ENCODE measurements around the gene TATDN2.

The TATDN2 gene

DNA sequence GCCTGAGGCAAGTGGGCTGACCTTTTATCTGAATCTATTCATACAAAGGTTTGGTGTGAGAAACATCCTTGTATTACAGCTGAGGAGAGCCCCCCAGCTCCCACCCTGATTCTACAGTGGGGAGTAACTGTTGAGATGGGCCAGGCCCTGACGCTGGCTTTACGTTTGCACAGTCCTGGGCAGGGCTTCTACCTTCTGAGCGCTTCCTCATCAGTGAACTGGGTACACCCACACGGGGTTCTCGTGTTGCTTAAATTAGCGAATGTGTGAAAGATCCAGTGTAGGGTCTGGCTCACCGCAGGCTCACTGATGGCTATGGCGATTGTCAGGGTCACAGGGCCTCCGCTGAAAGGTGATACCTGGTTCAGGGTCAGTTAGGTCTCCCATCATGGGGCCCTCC, 51.8 kb downstream of the TATDN2 start:
- H3K9me3 ChIP-seq (ENCODE audit: control insufficient read depth in 1 of 2, low read length in 2 of 2) = no peaks in the 10 kb centered on the region
- no peaks in the 10 kb centered on the region for H3K27me3 ChIP-seq (ENCODE audit: control insufficient read depth in 1 of 2, insufficient read depth in 2 of 2, low read length in 2 of 2)
- no peak overlapping the region for H3K4me3 ChIP-seq (ENCODE audit: low read depth in 1 of 2, low read length in 2 of 2)
- peaks cover 40 to 65% of the 10 kb centered on the region in 2 donors for H3K36me3 ChIP-seq (ENCODE audit: control insufficient read depth in 1 of 2, insufficient read depth in 2 of 2, low read length in 2 of 2)
- no peak overlapping the region for H3K9ac ChIP-seq (ENCODE audit: low read depth in 1 of 2, low read length in 2 of 2)
- H3K4me1 ChIP-seq (ENCODE audit: control insufficient read depth in 1 of 2, insufficient read depth in 2 of 2, low read length in 2 of 2) = peaks cover 0 to 2% of the 10 kb centered on the region in 2 donors
- H3K27ac ChIP-seq (ENCODE audit: low read depth, low read length) = no peak overlapping the region

DNA sequence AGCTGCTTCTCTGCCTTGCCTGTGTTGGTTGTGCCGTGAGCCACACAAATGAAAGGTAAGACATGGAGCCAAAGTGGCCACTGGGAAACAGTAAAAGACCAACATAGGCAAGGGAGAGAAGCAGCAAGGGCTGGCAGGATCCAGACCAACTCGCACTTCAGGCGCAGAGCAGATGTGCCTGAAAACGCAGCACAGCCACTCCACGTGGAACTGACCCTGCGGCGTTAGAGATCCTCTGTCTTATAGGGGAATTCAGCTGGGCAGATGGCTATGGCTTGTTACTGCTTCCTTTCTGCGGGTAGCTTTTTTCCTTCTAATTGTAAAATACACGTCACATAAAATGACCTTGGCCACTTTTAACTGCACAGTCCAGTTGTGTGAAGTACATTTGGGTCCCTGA, 54.8 kb downstream of the TATDN2 start:
- H3K4me3 ChIP-seq (ENCODE audit: low read depth in 1 of 2, low read length in 2 of 2) = no peak overlapping the region
- no peak overlapping the region for H3K27ac ChIP-seq (ENCODE audit: low read depth, low read length)
- peaks cover 0 to 2% of the 10 kb centered on the region in 2 donors for H3K4me1 ChIP-seq (ENCODE audit: control insufficient read depth in 1 of 2, insufficient read depth in 2 of 2, low read length in 2 of 2)
- H3K36me3 ChIP-seq (ENCODE audit: control insufficient read depth in 1 of 2, insufficient read depth in 2 of 2, low read length in 2 of 2) = peaks cover 53 to 87% of the 10 kb centered on the region in 2 donors
- H3K9ac ChIP-seq (ENCODE audit: low read depth in 1 of 2, low read length in 2 of 2) = no peak overlapping the region
- H3K27me3 ChIP-seq (ENCODE audit: control insufficient read depth in 1 of 2, insufficient read depth in 2 of 2, low read length in 2 of 2) = no peaks in the 10 kb centered on the region
- H3K9me3 ChIP-seq (ENCODE audit: control insufficient read depth in 1 of 2, low read length in 2 of 2) = no peaks in the 10 kb centered on the region

DNA sequence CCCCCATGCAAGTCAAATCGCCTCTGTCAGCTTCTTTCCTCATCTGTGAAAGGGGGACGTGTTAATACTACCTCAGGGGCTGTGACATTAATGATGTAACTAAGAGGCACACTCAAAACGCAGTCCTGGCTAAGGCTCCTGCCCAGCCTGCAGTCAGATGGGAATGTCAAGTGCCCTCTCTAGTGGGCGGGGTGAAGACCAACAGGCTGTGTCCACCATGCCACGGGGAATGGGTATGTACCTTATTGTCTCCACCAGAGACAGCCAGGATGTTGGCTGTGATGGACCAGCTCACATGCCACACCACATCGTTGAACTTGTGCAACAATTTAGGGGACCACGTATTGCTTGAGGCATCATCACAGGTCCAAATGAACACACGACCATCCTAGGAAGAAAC, 55.5 kb downstream of the TATDN2 start:
- H3K9ac ChIP-seq (ENCODE audit: low read depth in 1 of 2, low read length in 2 of 2) = no peak overlapping the region
- no peaks in the 10 kb centered on the region for H3K27me3 ChIP-seq (ENCODE audit: control insufficient read depth in 1 of 2, insufficient read depth in 2 of 2, low read length in 2 of 2)
- H3K4me3 ChIP-seq (ENCODE audit: low read depth in 1 of 2, low read length in 2 of 2) = no peak overlapping the region
- no peak overlapping the region for H3K27ac ChIP-seq (ENCODE audit: low read depth, low read length)
- peaks cover 53 to 85% of the 10 kb centered on the region in 2 donors for H3K36me3 ChIP-seq (ENCODE audit: control insufficient read depth in 1 of 2, insufficient read depth in 2 of 2, low read length in 2 of 2)
- H3K4me1 ChIP-seq (ENCODE audit: control insufficient read depth in 1 of 2, insufficient read depth in 2 of 2, low read length in 2 of 2) = peaks cover 0 to 2% of the 10 kb centered on the region in 2 donors
- H3K9me3 ChIP-seq (ENCODE audit: control insufficient read depth in 1 of 2, low read length in 2 of 2) = no peaks in the 10 kb centered on the region

DNA sequence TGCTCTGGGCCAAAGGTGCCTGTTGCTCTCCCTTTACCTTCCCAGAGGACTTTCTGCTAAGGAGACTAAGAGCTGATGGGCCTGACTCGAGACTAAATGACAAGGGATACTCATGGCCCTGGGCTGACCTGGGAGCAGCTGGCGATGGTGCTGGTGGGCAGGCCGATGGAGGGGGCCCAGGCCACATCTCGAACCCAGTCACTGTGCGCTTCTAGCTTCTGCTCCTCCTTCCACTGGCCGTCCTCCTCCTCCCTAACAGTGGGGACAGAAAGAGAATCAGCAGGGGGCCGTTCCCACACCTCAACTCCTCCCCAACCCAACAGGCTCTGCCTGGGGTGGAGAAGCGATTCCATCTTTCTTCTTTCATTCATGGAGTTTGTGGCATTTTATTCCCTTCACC, 56.6 kb downstream of the TATDN2 start:
- Histone ChIP-seq H3K27ac (ENCODE audit: low read depth, low read length) (no peak overlapping the region), H3K27me3 (ENCODE audit: control insufficient read depth in 1 of 2, insufficient read depth in 2 of 2, low read length in 2 of 2) (no peaks in the 10 kb centered on the region), H3K9ac (ENCODE audit: low read depth in 1 of 2, low read length in 2 of 2) (no peak overlapping the region), H3K4me1 (ENCODE audit: control insufficient read depth in 1 of 2, insufficient read depth in 2 of 2, low read length in 2 of 2) (no peaks in the 10 kb centered on the region), H3K4me3 (ENCODE audit: low read depth in 1 of 2, low read length in 2 of 2) (no peak overlapping the region), H3K36me3 (ENCODE audit: control insufficient read depth in 1 of 2, insufficient read depth in 2 of 2, low read length in 2 of 2) (peaks cover 53 to 88% of the 10 kb centered on the region in 2 donors), H3K9me3 (ENCODE audit: control insufficient read depth in 1 of 2, low read length in 2 of 2) (no peaks in the 10 kb centered on the region)

DNA sequence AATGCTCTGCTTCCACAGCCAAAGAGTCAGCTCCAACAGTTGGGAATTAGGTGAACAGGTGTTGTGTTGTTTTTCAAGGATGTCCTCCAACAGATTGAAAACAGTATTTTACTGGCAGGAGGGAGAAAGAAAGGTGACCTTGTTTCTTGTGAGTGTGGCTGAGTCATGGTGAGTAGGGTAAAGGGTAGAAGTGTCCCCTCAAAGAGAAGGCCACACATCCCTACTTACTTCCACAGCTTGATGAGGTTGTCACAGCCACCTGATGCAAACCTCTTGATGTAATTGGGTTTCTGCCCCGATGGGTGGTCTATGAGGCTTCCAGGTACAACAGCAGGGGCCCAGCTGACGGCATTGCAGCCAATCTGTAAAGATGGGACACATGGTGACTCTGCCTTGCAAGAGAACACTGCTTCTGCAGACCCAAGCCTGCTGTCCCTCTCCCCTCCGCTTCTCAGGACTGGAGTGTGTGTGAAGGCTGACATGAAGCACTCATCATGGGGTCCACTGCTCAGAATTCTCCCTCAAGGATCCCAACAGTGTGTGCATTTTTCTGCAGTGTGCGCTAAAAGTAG, 57.2 kb downstream of the TATDN2 start:
- Histone ChIP-seq H3K4me1 (ENCODE audit: control insufficient read depth in 1 of 2, insufficient read depth in 2 of 2, low read length in 2 of 2) (no peaks in the 10 kb centered on the region), H3K9ac (ENCODE audit: low read depth in 1 of 2, low read length in 2 of 2) (no peak overlapping the region), H3K27ac (ENCODE audit: low read depth, low read length) (no peak overlapping the region), H3K4me3 (ENCODE audit: low read depth in 1 of 2, low read length in 2 of 2) (no peak overlapping the region), H3K27me3 (ENCODE audit: control insufficient read depth in 1 of 2, insufficient read depth in 2 of 2, low read length in 2 of 2) (no peaks in the 10 kb centered on the region), H3K36me3 (ENCODE audit: control insufficient read depth in 1 of 2, insufficient read depth in 2 of 2, low read length in 2 of 2) (peaks cover 50 to 85% of the 10 kb centered on the region in 2 donors), H3K9me3 (ENCODE audit: control insufficient read depth in 1 of 2, low read length in 2 of 2) (no peaks in the 10 kb centered on the region)

DNA sequence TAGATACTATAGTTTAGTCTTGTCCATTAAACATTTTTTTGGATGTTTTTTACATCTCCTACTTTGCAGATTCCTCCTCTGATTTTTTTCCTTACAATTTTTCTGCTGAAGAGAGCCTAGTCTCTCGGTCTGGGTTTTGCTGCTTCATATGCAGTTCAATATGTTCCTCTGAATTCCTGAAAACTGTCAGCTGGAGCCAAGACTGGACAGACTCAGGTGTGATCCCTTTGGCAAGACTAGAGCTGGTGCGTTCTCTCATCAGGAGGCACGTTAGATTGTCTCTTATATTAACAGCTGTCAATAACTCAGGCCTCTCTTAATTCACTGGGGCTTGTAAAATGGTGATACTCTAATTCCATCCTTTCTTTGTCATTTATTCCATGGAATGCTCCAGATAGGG, 57.9 kb downstream of the TATDN2 start:
- no peaks in the 10 kb centered on the region for H3K9me3 ChIP-seq (ENCODE audit: control insufficient read depth in 1 of 2, low read length in 2 of 2)
- no peaks in the 10 kb centered on the region for H3K4me1 ChIP-seq (ENCODE audit: control insufficient read depth in 1 of 2, insufficient read depth in 2 of 2, low read length in 2 of 2)
- no peaks in the 10 kb centered on the region for H3K27me3 ChIP-seq (ENCODE audit: control insufficient read depth in 1 of 2, insufficient read depth in 2 of 2, low read length in 2 of 2)
- H3K27ac ChIP-seq (ENCODE audit: low read depth, low read length) = no peak overlapping the region
- peaks cover 49 to 84% of the 10 kb centered on the region in 2 donors for H3K36me3 ChIP-seq (ENCODE audit: control insufficient read depth in 1 of 2, insufficient read depth in 2 of 2, low read length in 2 of 2)
- H3K9ac ChIP-seq (ENCODE audit: low read depth in 1 of 2, low read length in 2 of 2) = no peak overlapping the region
- H3K4me3 ChIP-seq (ENCODE audit: low read depth in 1 of 2, low read length in 2 of 2) = no peak overlapping the region

DNA sequence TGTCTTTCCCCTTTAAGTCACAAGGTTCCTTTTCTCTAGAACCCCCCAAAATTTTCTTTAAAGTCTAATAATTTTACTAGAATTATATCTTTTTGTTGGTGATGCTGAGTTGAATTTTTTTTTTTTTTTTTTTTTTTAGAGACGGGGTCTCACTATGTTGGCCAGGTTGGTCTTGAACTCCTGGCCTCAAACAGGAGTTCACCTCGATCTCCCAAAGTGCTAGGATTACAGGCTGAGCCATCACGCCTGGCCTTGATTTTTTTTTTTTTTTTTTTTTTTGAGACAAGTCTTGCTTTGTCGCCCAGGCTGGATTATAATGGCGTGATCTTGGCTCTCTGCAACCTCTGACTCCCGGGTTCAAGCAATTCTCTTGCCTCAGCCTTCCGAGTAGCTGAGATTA, 60.4 kb downstream of the TATDN2 start:
- Histone ChIP-seq H3K27ac (ENCODE audit: low read depth, low read length) (no peak overlapping the region), H3K9ac (ENCODE audit: low read depth in 1 of 2, low read length in 2 of 2) (no peak overlapping the region), H3K27me3 (ENCODE audit: control insufficient read depth in 1 of 2, insufficient read depth in 2 of 2, low read length in 2 of 2) (no peaks in the 10 kb centered on the region), H3K4me3 (ENCODE audit: low read depth in 1 of 2, low read length in 2 of 2) (no peak overlapping the region), H3K36me3 (ENCODE audit: control insufficient read depth in 1 of 2, insufficient read depth in 2 of 2, low read length in 2 of 2) (peaks cover 51 to 88% of the 10 kb centered on the region in 2 donors), H3K9me3 (ENCODE audit: control insufficient read depth in 1 of 2, low read length in 2 of 2) (no peaks in the 10 kb centered on the region), H3K4me1 (ENCODE audit: control insufficient read depth in 1 of 2, insufficient read depth in 2 of 2, low read length in 2 of 2) (no peaks in the 10 kb centered on the region)

DNA sequence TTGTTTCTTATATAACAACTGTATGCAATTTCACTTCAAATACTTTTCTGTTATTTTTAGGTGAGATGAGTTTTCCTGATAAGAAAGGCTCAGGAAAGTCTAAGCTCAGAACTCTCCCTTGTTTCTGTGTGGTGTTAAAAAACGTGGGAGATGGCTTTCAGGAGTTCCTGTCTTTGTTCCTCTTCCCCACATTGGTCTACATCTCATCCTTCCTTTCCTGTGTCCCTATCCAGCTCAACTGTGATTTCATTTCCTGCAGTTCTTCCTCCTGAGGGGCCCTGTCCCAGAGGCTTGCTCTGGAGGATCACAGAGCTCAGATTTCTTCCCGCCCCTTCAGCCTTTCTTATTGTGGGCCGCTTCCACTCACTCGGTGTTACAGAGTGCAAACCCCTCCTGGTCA, 61.5 kb downstream of the TATDN2 start:
- Histone ChIP-seq H3K4me1 (ENCODE audit: control insufficient read depth in 1 of 2, insufficient read depth in 2 of 2, low read length in 2 of 2) (no peaks in the 10 kb centered on the region), H3K4me3 (ENCODE audit: low read depth in 1 of 2, low read length in 2 of 2) (no peak overlapping the region), H3K27me3 (ENCODE audit: control insufficient read depth in 1 of 2, insufficient read depth in 2 of 2, low read length in 2 of 2) (no peaks in the 10 kb centered on the region), H3K9me3 (ENCODE audit: control insufficient read depth in 1 of 2, low read length in 2 of 2) (no peaks in the 10 kb centered on the region), H3K27ac (ENCODE audit: low read depth, low read length) (no peak overlapping the region), H3K36me3 (ENCODE audit: control insufficient read depth in 1 of 2, insufficient read depth in 2 of 2, low read length in 2 of 2) (peaks cover 49 to 88% of the 10 kb centered on the region in 2 donors), H3K9ac (ENCODE audit: low read depth in 1 of 2, low read length in 2 of 2) (no peak overlapping the region)

DNA sequence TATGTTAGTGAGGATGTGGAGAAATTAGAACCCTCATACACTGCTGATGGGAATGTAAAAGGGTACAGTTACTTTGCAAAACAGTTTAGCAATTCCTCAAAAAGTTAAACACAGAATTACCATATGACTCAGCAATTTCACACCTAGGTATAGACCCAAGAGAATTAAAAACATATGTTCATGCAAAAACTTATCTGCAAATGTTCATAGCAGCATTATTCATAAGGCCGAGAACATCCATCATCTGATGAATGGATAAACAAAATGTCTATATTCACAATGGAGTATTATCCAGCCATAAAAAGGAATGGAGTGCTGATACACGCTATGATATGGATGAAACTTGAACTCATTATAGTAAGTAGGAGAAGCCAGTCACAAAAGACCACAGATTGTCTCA, 62.3 kb downstream of the TATDN2 start:
- Histone ChIP-seq H3K9me3 (ENCODE audit: control insufficient read depth in 1 of 2, low read length in 2 of 2) (no peaks in the 10 kb centered on the region), H3K9ac (ENCODE audit: low read depth in 1 of 2, low read length in 2 of 2) (no peak overlapping the region), H3K36me3 (ENCODE audit: control insufficient read depth in 1 of 2, insufficient read depth in 2 of 2, low read length in 2 of 2) (peaks cover 46 to 87% of the 10 kb centered on the region in 2 donors), H3K27ac (ENCODE audit: low read depth, low read length) (no peak overlapping the region), H3K4me1 (ENCODE audit: control insufficient read depth in 1 of 2, insufficient read depth in 2 of 2, low read length in 2 of 2) (no peaks in the 10 kb centered on the region), H3K4me3 (ENCODE audit: low read depth in 1 of 2, low read length in 2 of 2) (no peak overlapping the region), H3K27me3 (ENCODE audit: control insufficient read depth in 1 of 2, insufficient read depth in 2 of 2, low read length in 2 of 2) (no peaks in the 10 kb centered on the region)

DNA sequence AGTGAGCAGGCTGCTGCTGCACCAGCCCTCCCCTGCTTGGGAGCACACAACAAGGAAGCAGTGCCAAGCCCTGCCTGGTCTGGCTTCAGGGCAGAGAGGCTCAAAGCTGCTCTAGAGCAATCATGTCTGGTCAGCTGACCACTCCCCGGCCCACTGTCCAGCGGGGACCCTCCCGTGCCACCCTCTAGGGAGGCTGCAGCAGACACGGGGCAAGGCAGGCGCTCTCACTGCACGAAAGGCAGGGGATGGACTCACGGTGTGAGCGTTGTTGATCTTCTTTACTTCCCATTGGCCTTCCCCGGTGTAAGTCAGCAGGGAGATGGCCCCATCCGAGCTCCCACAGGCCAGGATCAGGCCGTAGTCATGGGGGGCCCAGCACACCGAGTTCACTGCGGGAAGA, 63.5 kb downstream of the TATDN2 start:
- Histone ChIP-seq H3K9ac (ENCODE audit: low read depth in 1 of 2, low read length in 2 of 2) (no peak overlapping the region), H3K27me3 (ENCODE audit: control insufficient read depth in 1 of 2, insufficient read depth in 2 of 2, low read length in 2 of 2) (no peaks in the 10 kb centered on the region), H3K4me1 (ENCODE audit: control insufficient read depth in 1 of 2, insufficient read depth in 2 of 2, low read length in 2 of 2) (peaks cover 0 to 2% of the 10 kb centered on the region in 2 donors), H3K36me3 (ENCODE audit: control insufficient read depth in 1 of 2, insufficient read depth in 2 of 2, low read length in 2 of 2) (peaks cover 47 to 85% of the 10 kb centered on the region in 2 donors), H3K9me3 (ENCODE audit: control insufficient read depth in 1 of 2, low read length in 2 of 2) (no peaks in the 10 kb centered on the region), H3K27ac (ENCODE audit: low read depth, low read length) (no peak overlapping the region), H3K4me3 (ENCODE audit: low read depth in 1 of 2, low read length in 2 of 2) (no peak overlapping the region)

DNA sequence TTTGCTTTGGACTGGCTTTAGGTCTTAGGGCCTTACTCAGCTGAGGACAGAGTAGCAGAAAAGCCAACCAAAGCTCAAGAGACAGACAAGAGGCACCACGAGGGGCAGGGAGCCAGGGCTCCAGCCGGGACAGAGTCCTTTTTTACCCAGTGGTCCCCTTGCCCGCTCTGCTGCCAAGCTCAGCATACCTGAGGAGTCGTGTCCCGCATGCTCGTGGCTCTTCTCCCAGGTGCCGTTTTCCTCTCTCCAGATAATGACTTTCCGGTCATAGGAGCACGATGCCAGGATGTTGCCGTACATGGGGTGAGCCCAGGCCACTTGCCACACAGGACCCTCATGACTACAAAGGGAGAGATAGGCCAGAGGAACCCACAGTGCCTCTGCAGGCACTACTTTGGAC, 64.1 kb downstream of the TATDN2 start:
- no peak overlapping the region for H3K27ac ChIP-seq (ENCODE audit: low read depth, low read length)
- no peak overlapping the region for H3K9ac ChIP-seq (ENCODE audit: low read depth in 1 of 2, low read length in 2 of 2)
- H3K27me3 ChIP-seq (ENCODE audit: control insufficient read depth in 1 of 2, insufficient read depth in 2 of 2, low read length in 2 of 2) = no peaks in the 10 kb centered on the region
- H3K9me3 ChIP-seq (ENCODE audit: control insufficient read depth in 1 of 2, low read length in 2 of 2) = no peaks in the 10 kb centered on the region
- peaks cover 6 to 9% of the 10 kb centered on the region in 2 donors for H3K4me1 ChIP-seq (ENCODE audit: control insufficient read depth in 1 of 2, insufficient read depth in 2 of 2, low read length in 2 of 2)
- H3K4me3 ChIP-seq (ENCODE audit: low read depth in 1 of 2, low read length in 2 of 2) = no peak overlapping the region
- peaks cover 53 to 85% of the 10 kb centered on the region in 2 donors for H3K36me3 ChIP-seq (ENCODE audit: control insufficient read depth in 1 of 2, insufficient read depth in 2 of 2, low read length in 2 of 2)

Measured in duodenal mucosa (tissue), 2 donors.